ENCODE data around the gene SEMA3G. TPM values are rescaled to one million over a fixed set of nuclear protein-coding genes. Genes with fewer than 3 reads are reported as not detected.

Gene SEMA3G
- total RNA-seq, 1 experiment from 2014 or later: 1.6 TPM

- H3K27me3 Mint-ChIP-seq (ENCODE audit: low read depth): no peaks in the 10 kb centered on the region
- H3K36me3 Mint-ChIP-seq: no peaks in the 10 kb centered on the region
- no peaks in the 10 kb centered on the region for H3K9me3 Mint-ChIP-seq
- no peak overlapping the region for H3K4me3 Mint-ChIP-seq
- H3K4me1 Mint-ChIP-seq: peaks cover 8% of the 10 kb centered on the region; the same call in 1 of the 2 replicates
- no peak for TF ChIP-seq PRDM15 (CRISPR knock-in tag; IDR thresholded peaks at IDR 0.05)
- no peak for TF ChIP-seq ZNF232 (CRISPR knock-in tag; IDR thresholded peaks at IDR 0.05)
- TF ChIP-seq ZNF121 (CRISPR knock-in tag; IDR thresholded peaks at IDR 0.05): no peak
- TF ChIP-seq OVOL2 (CRISPR knock-in tag; IDR thresholded peaks at IDR 0.05; ENCODE audit: borderline replicate concordance): no peak
- no peak for TF ChIP-seq MYBL2 (CRISPR knock-in tag; IDR thresholded peaks at IDR 0.05)
- no peak for TF ChIP-seq ZSCAN18 (CRISPR knock-in tag; IDR thresholded peaks at IDR 0.05)
- TF ChIP-seq SP1 (CRISPR knock-in tag; conservative IDR thresholded peaks at IDR 0.05): no peak
- TF ChIP-seq ZBTB21 (CRISPR knock-in tag; IDR thresholded peaks at IDR 0.05; ENCODE audit: borderline replicate concordance): no peak
- no peak for TF ChIP-seq ZNF512 (CRISPR knock-in tag; IDR thresholded peaks at IDR 0.05; ENCODE audit: borderline replicate concordance)
- no peak for TF ChIP-seq NFATC4 (CRISPR knock-in tag; IDR thresholded peaks at IDR 0.05)
- no peak for TF ChIP-seq TCF7 (CRISPR knock-in tag; IDR thresholded peaks at IDR 0.05; ENCODE audit: low read depth)
- no peak for TF ChIP-seq ETV6 (CRISPR knock-in tag; IDR thresholded peaks at IDR 0.05)
- TF ChIP-seq CDX4 (CRISPR knock-in tag; IDR thresholded peaks at IDR 0.05; ENCODE audit: borderline replicate concordance): no peak
- ATAC-seq (no peak), DNase-seq (ENCODE audit: low spot score) (no peak)
- POLR2A ChIA-PET: no interaction called here
- CTCF ChIA-PET: interaction anchor here (1.2 to 4.9 kb wide), 3 partner anchors 13 to 47 kb away, joined by 5 to 43 read pairs (median 8); partner anchors contain the start of gene SEMA3G
- no peak overlapping the region; the same call in 1 of the 2 replicates for H3K27ac Mint-ChIP-seq
These were observed 12.2 kb downstream of the SEMA3G start for GRCh38 chr3:52432691-52433141.

- Mint-ChIP-seq H3K27me3 (ENCODE audit: low read depth) (no peaks in the 10 kb centered on the region), H3K4me1 (peaks cover 8% of the 10 kb centered on the region; the same call in 1 of the 2 replicates), H3K36me3 (no peaks in the 10 kb centered on the region), H3K4me3 (no peak overlapping the region), H3K27ac (no peak overlapping the region), H3K9me3 (no peaks in the 10 kb centered on the region)
- ChIA-PET POLR2A (no interaction called here), CTCF (interaction anchor here (2.0 to 4.9 kb wide), 3 partner anchors 13 to 47 kb away, joined by 8 to 43 read pairs (median 9); partner anchors contain the start of gene SEMA3G)
- ATAC-seq (no peak), DNase-seq (ENCODE audit: low spot score) (no peak)
- TF ChIP-seq, protein P1, sequence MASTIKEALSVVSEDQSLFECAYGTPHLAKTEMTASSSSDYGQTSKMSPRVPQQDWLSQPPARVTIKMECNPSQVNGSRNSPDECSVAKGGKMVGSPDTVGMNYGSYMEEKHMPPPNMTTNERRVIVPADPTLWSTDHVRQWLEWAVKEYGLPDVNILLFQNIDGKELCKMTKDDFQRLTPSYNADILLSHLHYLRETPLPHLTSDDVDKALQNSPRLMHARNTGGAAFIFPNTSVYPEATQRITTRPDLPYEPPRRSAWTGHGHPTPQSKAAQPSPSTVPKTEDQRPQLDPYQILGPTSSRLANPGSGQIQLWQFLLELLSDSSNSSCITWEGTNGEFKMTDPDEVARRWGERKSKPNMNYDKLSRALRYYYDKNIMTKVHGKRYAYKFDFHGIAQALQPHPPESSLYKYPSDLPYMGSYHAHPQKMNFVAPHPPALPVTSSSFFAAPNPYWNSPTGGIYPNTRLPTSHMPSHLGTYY (CRISPR knock-in tag; IDR thresholded peaks at IDR 0.05): no peak
- no peak for TF ChIP-seq ZNF396 (CRISPR knock-in tag; IDR thresholded peaks at IDR 0.05; ENCODE audit: borderline replicate concordance)
- TF ChIP-seq ZSCAN18 (CRISPR knock-in tag; IDR thresholded peaks at IDR 0.05): no peak
- no peak for TF ChIP-seq TCF7 (CRISPR knock-in tag; IDR thresholded peaks at IDR 0.05; ENCODE audit: low read depth)
- no peak for TF ChIP-seq ZNF121 (CRISPR knock-in tag; IDR thresholded peaks at IDR 0.05)
- TF ChIP-seq USF2 (CRISPR knock-in tag; IDR thresholded peaks at IDR 0.05): no peak
- no peak for TF ChIP-seq FOXK1 (CRISPR knock-in tag; IDR thresholded peaks at IDR 0.05)
- TF ChIP-seq USF1 (CRISPR knock-in tag; IDR thresholded peaks at IDR 0.05): no peak
- no peak for TF ChIP-seq KAT7 (CRISPR knock-in tag; IDR thresholded peaks at IDR 0.05; ENCODE audit: borderline replicate concordance)
These were observed 12.7 kb downstream of the SEMA3G start for GRCh38 chr3:52432225-52432624.
